Tracheal epithelial cell (primary cell): Measurements from ENCODE around the gene TMEM30A. TPM values are rescaled to one million over a fixed set of nuclear protein-coding genes. Genes with fewer than 3 reads are reported as not detected.

Experiments used
- total RNA-seq: library from RNA; depleted of rRNA; stranded (reverse); fragments of >200 nt; gene quantifications from 2 replicates; pipeline ENCODE4 v1.2.1, GENCODE V29; 2014

The TMEM30A gene
- total RNA-seq = 107 and 110 TPM in 2 replicates

DNA sequence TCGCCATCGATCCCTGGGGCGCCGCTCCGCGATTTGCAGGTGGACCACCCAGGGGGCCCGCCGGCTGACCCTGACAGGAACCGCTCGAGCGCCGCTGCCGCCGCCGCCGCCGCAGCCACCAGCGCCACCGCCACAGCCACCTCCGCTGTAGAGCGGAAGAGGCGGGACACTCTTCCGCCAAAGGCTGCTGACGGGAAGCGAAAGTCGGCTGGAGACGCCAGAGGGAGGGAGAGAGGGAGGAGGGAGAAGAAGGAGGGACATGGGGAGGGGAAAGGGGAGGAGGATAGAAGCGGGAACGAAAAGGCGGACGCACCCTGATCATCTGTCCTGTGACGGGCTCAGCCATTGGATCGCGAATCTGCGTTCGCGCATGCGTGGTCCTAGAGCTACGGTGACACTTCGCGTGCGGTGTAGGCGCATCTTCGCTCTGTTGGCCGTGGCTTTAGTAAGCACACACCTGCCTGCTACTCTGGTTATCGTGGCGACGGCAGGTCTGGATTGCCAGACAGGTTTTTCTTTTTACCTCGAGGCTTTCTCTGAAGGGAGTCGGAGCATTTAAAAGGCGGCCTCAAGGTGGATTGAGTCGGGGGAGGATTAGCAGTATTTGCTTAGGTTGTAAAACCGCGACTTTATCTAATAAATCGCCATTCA is at the start of gene TMEM30A:
TMEM30A (minus strand) TSS at position 161 of the 651 bp plus-strand sequence; CDS start at position 7, 154 bp downstream.

DNA sequence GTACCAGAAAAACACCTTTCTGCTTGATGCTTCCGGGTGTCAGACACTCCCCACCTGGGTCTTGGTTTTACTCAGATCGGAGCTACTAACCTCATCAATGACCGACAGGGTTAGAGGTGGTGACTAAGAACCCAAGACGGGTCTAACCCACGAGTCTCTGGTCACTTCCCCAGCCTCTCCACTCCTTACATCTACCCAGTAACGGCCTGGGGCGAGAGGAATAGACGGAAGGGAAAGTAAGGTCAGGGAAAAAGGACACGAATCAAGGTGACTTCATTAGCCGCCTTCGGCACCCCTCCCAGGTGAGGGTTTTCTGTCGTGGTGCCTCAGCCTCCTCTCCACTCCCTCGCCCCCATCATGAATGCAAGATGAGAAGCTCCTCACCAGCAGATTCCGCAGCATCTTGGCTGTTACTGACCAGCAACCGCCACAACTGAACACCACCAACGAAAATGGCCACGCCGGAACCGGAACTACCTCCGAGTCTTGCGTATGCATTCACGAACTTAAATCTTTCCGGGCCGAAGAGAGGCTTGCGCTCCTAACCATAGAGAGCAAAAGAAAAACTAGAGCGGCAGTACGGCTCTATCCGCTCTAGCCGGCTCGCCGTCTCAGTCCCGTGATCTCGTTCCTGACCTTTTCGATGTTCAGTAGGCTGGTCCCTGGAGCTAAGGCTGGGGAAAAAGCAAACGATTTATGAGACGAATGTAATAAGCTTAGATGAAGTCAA is 41.1 kb downstream of the TMEM30A start, which contains the start of gene COX7A2:
COX7A2 (minus strand) TSS at position 469 of the 730 bp plus-strand sequence; CDS start at position 402, 67 bp downstream.

DNA sequence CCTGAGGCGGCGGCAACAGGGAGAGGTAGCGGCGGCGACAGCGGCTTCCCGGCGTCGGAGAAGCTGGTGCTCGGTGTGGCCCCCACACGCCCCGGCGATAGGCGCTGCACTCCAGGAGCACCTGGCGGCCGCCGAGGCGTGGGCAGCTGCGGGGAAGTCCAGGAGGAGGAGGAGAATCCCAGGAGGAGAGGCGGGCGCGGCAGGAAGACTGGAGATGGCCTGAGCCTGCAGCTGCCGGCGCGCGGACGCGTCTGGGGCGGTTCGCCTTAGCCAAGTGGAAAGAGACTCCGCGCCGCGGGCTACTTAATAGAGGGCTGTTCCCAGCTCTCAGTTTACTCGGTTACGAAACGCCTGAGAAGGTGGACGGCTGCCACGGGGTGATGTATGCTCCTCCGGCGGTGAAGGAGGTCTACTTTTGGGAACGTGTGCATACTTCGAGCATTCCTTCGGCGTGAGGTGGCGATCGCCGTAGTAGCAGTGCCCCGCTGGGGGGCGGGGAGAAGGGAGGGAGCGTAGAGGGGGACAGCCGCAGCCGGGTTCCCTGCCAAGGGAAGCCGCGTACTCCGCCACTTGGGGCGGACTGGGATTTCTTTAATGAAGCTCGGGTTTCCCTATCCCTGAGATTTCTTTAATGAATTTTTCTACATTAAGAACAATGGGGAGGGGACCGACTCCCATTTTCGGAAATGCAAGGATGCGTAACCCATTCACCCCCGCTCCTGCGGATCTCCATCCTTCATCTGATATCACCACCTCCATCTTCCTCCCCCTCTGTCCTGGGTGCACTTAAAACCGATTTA is 78.6 kb downstream of the TMEM30A start, which contains the start of gene COL12A1:
COL12A1 (minus strand) TSS at position 278 of the 800 bp plus-strand sequence. CDS start 3,261 bp downstream, outside the sequence.

Other genes starting within 250 kb of the TMEM30A start
- gene COL12A1, start 78.7 kb downstream of the TMEM30A start, total RNA-seq = 3.0 and 17.1 TPM in 2 replicates
- 125 and 195 TPM in 2 replicates for gene COX7A2, start 41.0 kb downstream of the TMEM30A start, total RNA-seq
- gene FILIP1, start 209.0 kb upstream of the TMEM30A start, total RNA-seq = under 0.01 TPM in 2 replicates